Measurements from ENCODE around the gene RHOBTB3. TPM values are rescaled to one million over a fixed set of nuclear protein-coding genes. Genes with fewer than 3 reads are reported as not detected.

RHOBTB3 gene
- total RNA-seq, 1 experiment from 2014 or later: 85.6 TPM

- no peak overlapping the region for H3K4me3 ChIP-seq (ENCODE audit: low read depth, low read length)
- no peaks in the 10 kb centered on the region for H3K36me3 ChIP-seq (ENCODE audit: control insufficient read depth, insufficient read depth, low read length)
- H3K4me1 ChIP-seq: 0 out of 2 replicates have a peak, but pooled peaks cover 8% of the 10 kb centered on the region
- H3K27me3 ChIP-seq (replicated peaks; ENCODE audit: control insufficient read depth, insufficient read depth, low read length): no peaks in the 10 kb centered on the region
- POLR2A ChIA-PET: no interaction called here
- no peak overlapping the region for H3K4me3 Mint-ChIP-seq (ENCODE audit: unreplicated experiment)
- TF ChIP-seq CTCF (IDR thresholded peaks at IDR 0.05; ENCODE audit: insufficient read depth in 1 of 2, low read depth in 1 of 2, low read length in 1 of 2, severe bottlenecking in 1 of 2, unreplicated experiment in 1 of 2): no peak
- H3K9me3 ChIP-seq: no peaks in the 10 kb centered on the region
- no TSS peak for BruUV-seq (replicated peaks)
- H3K4me1 Mint-ChIP-seq (ENCODE audit: low read depth, unreplicated experiment): peaks cover 7% of the 10 kb centered on the region
- CTCF ChIA-PET: no interaction called here
- intact Hi-C loops (cut with micrococcal nuclease; ENCODE audit: unreplicated experiment): no loop called here
- H3K27me3 Mint-ChIP-seq (ENCODE audit: insufficient read depth, unreplicated experiment): no peaks in the 10 kb centered on the region
- peaks cover 28% of the 10 kb centered on the region for H3K36me3 Mint-ChIP-seq (ENCODE audit: insufficient read depth, unreplicated experiment)
- no peak overlapping the region for H3K27ac Mint-ChIP-seq (ENCODE audit: unreplicated experiment)
- no peaks in the 10 kb centered on the region for H3K9me3 Mint-ChIP-seq (ENCODE audit: unreplicated experiment)
- no peak for DNase-seq
Observed at GRCh38 chr5:95738834-95739233, 7.7 kb downstream of the RHOBTB3 start.

GRCh38 chr5:95739857-95740256 is 8.7 kb downstream of the RHOBTB3 start:
- intact Hi-C loops (cut with micrococcal nuclease; ENCODE audit: unreplicated experiment): no loop called here
- Mint-ChIP-seq H3K4me3 (ENCODE audit: unreplicated experiment) (no peak overlapping the region), H3K27me3 (ENCODE audit: insufficient read depth, unreplicated experiment) (no peaks in the 10 kb centered on the region), H3K4me1 (ENCODE audit: low read depth, unreplicated experiment) (peaks cover 7% of the 10 kb centered on the region), H3K9me3 (ENCODE audit: unreplicated experiment) (no peaks in the 10 kb centered on the region), H3K36me3 (ENCODE audit: insufficient read depth, unreplicated experiment) (peaks cover 24% of the 10 kb centered on the region), H3K27ac (ENCODE audit: unreplicated experiment) (no peak overlapping the region)
- H3K36me3 ChIP-seq (ENCODE audit: control insufficient read depth, insufficient read depth, low read length): no peaks in the 10 kb centered on the region
- CTCF ChIA-PET: no interaction called here
- TF ChIP-seq CTCF (IDR thresholded peaks at IDR 0.05; ENCODE audit: insufficient read depth in 1 of 2, low read depth in 1 of 2, low read length in 1 of 2, severe bottlenecking in 1 of 2, unreplicated experiment in 1 of 2): no peak
- POLR2A ChIA-PET: no interaction called here
- 0 out of 2 replicates have a peak, but pooled peaks cover 6% of the 10 kb centered on the region for H3K4me1 ChIP-seq
- H3K27me3 ChIP-seq (replicated peaks; ENCODE audit: control insufficient read depth, insufficient read depth, low read length): no peaks in the 10 kb centered on the region
- H3K4me3 ChIP-seq (ENCODE audit: low read depth, low read length): no peak overlapping the region
- BruUV-seq (replicated peaks): no TSS peak
- H3K9me3 ChIP-seq: no peaks in the 10 kb centered on the region
- DNase-seq: no peak

- DNase-seq: no peak
- no peaks in the 10 kb centered on the region for H3K27me3 ChIP-seq (replicated peaks; ENCODE audit: control insufficient read depth, insufficient read depth, low read length)
- no peaks in the 10 kb centered on the region for H3K36me3 ChIP-seq (ENCODE audit: control insufficient read depth, insufficient read depth, low read length)
- Mint-ChIP-seq H3K27me3 (ENCODE audit: insufficient read depth, unreplicated experiment) (no peaks in the 10 kb centered on the region), H3K4me3 (ENCODE audit: unreplicated experiment) (no peak overlapping the region), H3K9me3 (ENCODE audit: unreplicated experiment) (no peaks in the 10 kb centered on the region), H3K27ac (ENCODE audit: unreplicated experiment) (no peak overlapping the region), H3K36me3 (ENCODE audit: insufficient read depth, unreplicated experiment) (peaks cover 22% of the 10 kb centered on the region), H3K4me1 (ENCODE audit: low read depth, unreplicated experiment) (peaks cover 7% of the 10 kb centered on the region)
- ChIA-PET POLR2A (no interaction called here), CTCF (interaction anchor here (0.6 kb wide), 1 partner anchor 98 kb away, joined by 4 read pairs; no protein-coding TSS in a partner anchor)
- no peak overlapping the region for H3K4me3 ChIP-seq (ENCODE audit: low read depth, low read length)
- H3K4me1 ChIP-seq: 0 out of 2 replicates have a peak, but pooled peaks cover 6% of the 10 kb centered on the region
- no peak for TF ChIP-seq CTCF (IDR thresholded peaks at IDR 0.05; ENCODE audit: insufficient read depth in 1 of 2, low read depth in 1 of 2, low read length in 1 of 2, severe bottlenecking in 1 of 2, unreplicated experiment in 1 of 2)
- no TSS peak for BruUV-seq (replicated peaks)
- intact Hi-C loops (cut with micrococcal nuclease; ENCODE audit: unreplicated experiment): no loop called here
- H3K9me3 ChIP-seq: no peaks in the 10 kb centered on the region
Observed at GRCh38 chr5:95741458-95741857, 10.3 kb downstream of the RHOBTB3 start.
